Retinal pigment epithelial cell (primary cell): ENCODE measurements around the gene DNMBP.
"Not testable (repeated sequence)": the region's sequence is repeated elsewhere in the genome, so short reads cannot be mapped to it uniquely, and the experiment has no call there.

Experiments
- DNase-seq: peaks from one replicate; pipeline ENCODE4 v3.0.0-alpha.2; 2010; ENCODE audit warnings: low read depth
- H3K4me3 ChIP-seq: 2 replicates; pipeline ENCODE4 v1.5.1; 2011; ENCODE audit warnings: mild to moderate bottlenecking, low read length, control low read depth, moderate library complexity
- CTCF ChIP-seq: conservative IDR thresholded peaks from 2 replicates; pipeline ENCODE4 v1.5.1; 2011; ENCODE audit warnings: low read depth, low read length, control low read depth, inconsistent platforms

Gene DNMBP

GRCh38 chr10:99996671-99997648 is 12.8 kb downstream of the DNMBP start:
- H3K4me3 ChIP-seq = no peak overlapping the region
- no peak for TF ChIP-seq CTCF
- DNase-seq = no peak

- no peak for DNase-seq
- no peak overlapping the region for H3K4me3 ChIP-seq
- no peak for TF ChIP-seq CTCF
Measured at GRCh38 chr10:99995713-99996112, 14.0 kb downstream of the DNMBP start.

GRCh38 chr10:99995269-99995668 is 14.5 kb downstream of the DNMBP start:
- H3K4me3 ChIP-seq = no peak overlapping the region
- DNase-seq = no peak
- no peak for TF ChIP-seq CTCF

GRCh38 chr10:99994801-99995200 is 14.9 kb downstream of the DNMBP start:
- no peak overlapping the region for H3K4me3 ChIP-seq
- TF ChIP-seq CTCF = no peak
- no peak for DNase-seq

GRCh38 chr10:99993701-99994689 is 15.8 kb downstream of the DNMBP start:
- DNase-seq = no peak
- TF ChIP-seq CTCF = no peak

GRCh38 chr10:99985637-99986036 is 24.1 kb downstream of the DNMBP start:
- not testable (repeated sequence) for DNase-seq, H3K4me3 ChIP-seq

More at GRCh38 chr10:99993701-99994689, 15.8 kb downstream of the DNMBP start:
- no peak overlapping the region for H3K4me3 ChIP-seq

GRCh38 chr10:99984211-99985034 is 25.3 kb downstream of the DNMBP start:
- TF ChIP-seq CTCF = no peak
- H3K4me3 ChIP-seq = no peak overlapping the region
- no peak for DNase-seq
